HG03457 (cell line): ENCODE data around the gene ZKSCAN4.

Source experiments
- ATAC-seq: cut with Tn5 transposase; IDR thresholded peaks from one replicate; pipeline ENCODE4 v1.9.1; 2021; ENCODE audit warnings: moderate number of reproducible peaks; ENCODE audit not compliant: unreplicated experiment

The ZKSCAN4 gene

GRCh38 chr6:28209753-28210535 is 42.1 kb downstream of the ZKSCAN4 start:
- no peak for ATAC-seq

GRCh38 chr6:28208111-28208659 is 43.9 kb downstream of the ZKSCAN4 start:
- no peak for ATAC-seq

GRCh38 chr6:28207510-28208110 is 44.5 kb downstream of the ZKSCAN4 start:
- ATAC-seq: no peak

- ATAC-seq: no peak
Measured at GRCh38 chr6:28206928-28207509, 45.0 kb downstream of the ZKSCAN4 start.

- no peak for ATAC-seq
Measured at GRCh38 chr6:28206527-28206926, 45.5 kb downstream of the ZKSCAN4 start.

DNA sequence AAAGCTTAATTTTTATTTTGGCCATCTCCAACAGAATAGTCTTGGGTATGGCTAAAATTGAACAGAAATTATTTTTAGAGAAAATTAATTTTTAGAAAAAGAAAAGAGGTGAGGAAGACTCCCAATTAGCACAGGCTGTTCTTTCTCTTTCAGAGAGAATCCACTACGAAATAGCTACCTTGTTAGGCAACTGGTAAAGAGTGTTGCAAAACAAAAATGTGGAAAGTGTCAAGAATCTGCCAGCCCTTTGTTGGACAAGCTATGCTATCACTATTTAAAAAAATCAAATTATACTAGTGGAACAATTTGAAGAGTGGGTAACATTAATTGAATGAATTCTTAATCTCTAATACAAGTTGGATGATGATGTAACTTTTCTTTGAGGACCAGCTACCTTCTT is 46.2 kb downstream of the ZKSCAN4 start:
- no peak for ATAC-seq

DNA sequence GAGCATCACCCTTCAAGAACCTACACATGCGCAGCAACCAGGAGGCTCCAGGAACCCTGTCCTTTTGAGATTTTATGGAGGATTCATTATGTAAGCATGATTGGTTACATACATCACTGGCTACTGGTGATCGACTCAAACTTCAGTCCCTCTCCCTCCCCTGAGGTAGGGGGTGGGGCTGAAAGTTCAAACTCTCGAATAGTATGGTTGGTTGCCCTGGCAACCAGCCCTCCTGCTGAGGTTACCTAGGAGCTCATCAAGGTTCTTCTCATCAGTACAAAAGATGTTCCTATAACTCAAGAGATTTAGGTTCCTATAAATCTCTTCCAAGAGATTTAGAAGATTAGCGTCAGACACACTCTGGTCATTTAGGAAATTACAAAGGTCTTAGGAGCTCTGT is 48.9 kb downstream of the ZKSCAN4 start:
- ATAC-seq: no peak

DNA sequence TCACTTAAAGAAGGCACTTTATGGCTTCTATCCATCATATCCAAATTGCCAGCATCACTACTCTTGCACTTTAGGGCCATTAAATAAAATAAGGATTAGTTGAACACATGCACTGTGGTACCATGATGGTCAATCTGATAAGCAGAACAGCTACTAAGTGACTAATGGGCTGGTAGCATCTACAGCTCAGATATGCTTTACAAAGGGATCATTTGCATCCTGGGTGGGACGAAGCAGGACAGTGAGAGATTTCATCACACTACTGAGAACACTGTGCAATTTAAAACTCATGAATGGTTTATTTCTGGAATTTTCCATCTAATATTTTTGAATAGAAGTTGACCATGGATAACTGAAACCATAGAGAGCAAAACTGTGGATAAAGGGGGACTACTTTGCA is 52.0 kb downstream of the ZKSCAN4 start:
- no peak for ATAC-seq
